ENCODE results near the gene WDR75. TPM values are rescaled to one million over a fixed set of nuclear protein-coding genes. Genes with fewer than 3 reads are reported as not detected.
A peak's percentile ranks its signal among the peaks of the same experiment; 100 is the strongest.

Gene WDR75
- total RNA-seq, 1 donor from 2014 or later: 17.0 TPM

- Histone ChIP-seq H3K4me1 (no peaks in the 10 kb centered on the region), H3K36me3 (no peaks in the 10 kb centered on the region), H3K27me3 (ENCODE audit: low read depth) (no peaks in the 10 kb centered on the region), H3K9me3 (replicated peaks) (no peaks in the 10 kb centered on the region), H3K4me3 (peak overlapping the region; percentile 22), H3K27ac (replicated peaks) (peak overlapping the region; percentile 60)
- no peak for DNase-seq
- TF ChIP-seq, protein P1, sequence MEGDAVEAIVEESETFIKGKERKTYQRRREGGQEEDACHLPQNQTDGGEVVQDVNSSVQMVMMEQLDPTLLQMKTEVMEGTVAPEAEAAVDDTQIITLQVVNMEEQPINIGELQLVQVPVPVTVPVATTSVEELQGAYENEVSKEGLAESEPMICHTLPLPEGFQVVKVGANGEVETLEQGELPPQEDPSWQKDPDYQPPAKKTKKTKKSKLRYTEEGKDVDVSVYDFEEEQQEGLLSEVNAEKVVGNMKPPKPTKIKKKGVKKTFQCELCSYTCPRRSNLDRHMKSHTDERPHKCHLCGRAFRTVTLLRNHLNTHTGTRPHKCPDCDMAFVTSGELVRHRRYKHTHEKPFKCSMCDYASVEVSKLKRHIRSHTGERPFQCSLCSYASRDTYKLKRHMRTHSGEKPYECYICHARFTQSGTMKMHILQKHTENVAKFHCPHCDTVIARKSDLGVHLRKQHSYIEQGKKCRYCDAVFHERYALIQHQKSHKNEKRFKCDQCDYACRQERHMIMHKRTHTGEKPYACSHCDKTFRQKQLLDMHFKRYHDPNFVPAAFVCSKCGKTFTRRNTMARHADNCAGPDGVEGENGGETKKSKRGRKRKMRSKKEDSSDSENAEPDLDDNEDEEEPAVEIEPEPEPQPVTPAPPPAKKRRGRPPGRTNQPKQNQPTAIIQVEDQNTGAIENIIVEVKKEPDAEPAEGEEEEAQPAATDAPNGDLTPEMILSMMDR (IDR thresholded peaks at IDR 0.05; ENCODE audit: borderline replicate concordance): no peak
- intact Hi-C loops (cut with micrococcal nuclease): no loop called here
These were observed 33.7 kb upstream of the WDR75 start for GRCh38 chr2:189407281-189408209.

DNA sequence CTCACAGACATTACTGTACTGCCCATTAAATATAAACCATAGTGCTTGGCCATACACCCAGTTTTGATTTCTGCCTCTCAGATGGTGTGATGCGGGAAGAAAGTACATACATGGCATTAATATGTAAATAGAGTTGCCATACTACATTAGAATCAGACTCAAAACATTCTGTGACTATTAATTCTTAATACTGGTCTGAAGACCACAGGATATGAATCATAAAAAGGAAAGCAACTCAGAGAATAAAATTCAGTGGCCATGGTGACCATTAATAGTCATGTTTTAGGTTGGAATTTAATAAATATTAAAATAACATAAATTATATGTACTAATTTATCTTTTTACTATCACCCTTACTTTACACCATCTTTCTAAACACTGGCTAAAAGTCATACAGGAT lies 33.0 kb upstream of the WDR75 start:
- H3K27ac ChIP-seq (replicated peaks): peak overlapping the region; percentile 60
- no peaks in the 10 kb centered on the region for H3K9me3 ChIP-seq (replicated peaks)
- DNase-seq: no peak
- no peaks in the 10 kb centered on the region for H3K36me3 ChIP-seq
- TF ChIP-seq, protein P1 (IDR thresholded peaks at IDR 0.05; ENCODE audit: borderline replicate concordance): no peak
- H3K4me1 ChIP-seq: no peaks in the 10 kb centered on the region
- H3K4me3 ChIP-seq: no peak overlapping the region
- H3K27me3 ChIP-seq (ENCODE audit: low read depth): no peaks in the 10 kb centered on the region
- intact Hi-C loops (cut with micrococcal nuclease): no loop called here

GRCh38 chr2:189409131-189409530 lies 32.1 kb upstream of the WDR75 start:
- no peak overlapping the region for H3K4me3 ChIP-seq
- H3K36me3 ChIP-seq: no peaks in the 10 kb centered on the region
- H3K27me3 ChIP-seq (ENCODE audit: low read depth): no peaks in the 10 kb centered on the region
- H3K27ac ChIP-seq (replicated peaks): no peak overlapping the region
- H3K4me1 ChIP-seq: no peaks in the 10 kb centered on the region
- no peaks in the 10 kb centered on the region for H3K9me3 ChIP-seq (replicated peaks)
- TF ChIP-seq, protein P1 (IDR thresholded peaks at IDR 0.05; ENCODE audit: borderline replicate concordance): no peak
- no peak for DNase-seq
- intact Hi-C loops (cut with micrococcal nuclease): no loop called here

GRCh38 chr2:189409647-189410046 lies 31.6 kb upstream of the WDR75 start:
- Histone ChIP-seq H3K4me3 (no peak overlapping the region), H3K27me3 (ENCODE audit: low read depth) (no peaks in the 10 kb centered on the region), H3K27ac (replicated peaks) (no peak overlapping the region), H3K4me1 (no peaks in the 10 kb centered on the region), H3K36me3 (no peaks in the 10 kb centered on the region), H3K9me3 (replicated peaks) (no peaks in the 10 kb centered on the region)
- TF ChIP-seq, protein P1 (IDR thresholded peaks at IDR 0.05; ENCODE audit: borderline replicate concordance): no peak
- intact Hi-C loops (cut with micrococcal nuclease): loop anchor here (5.0 kb wide), 2 partner anchors 317 to 882 kb away; no protein-coding TSS in a partner anchor
- no peak for DNase-seq

- TF ChIP-seq, protein P1 (IDR thresholded peaks at IDR 0.05; ENCODE audit: borderline replicate concordance): no peak
- no peaks in the 10 kb centered on the region for H3K36me3 ChIP-seq
- DNase-seq: no peak
- peak overlapping the region; percentile 55 for H3K27ac ChIP-seq (replicated peaks)
- no peaks in the 10 kb centered on the region for H3K4me1 ChIP-seq
- no peaks in the 10 kb centered on the region for H3K9me3 ChIP-seq (replicated peaks)
- no peaks in the 10 kb centered on the region for H3K27me3 ChIP-seq (ENCODE audit: low read depth)
- intact Hi-C loops (cut with micrococcal nuclease): loop anchor here (5.0 kb wide), 2 partner anchors 320 to 885 kb away; no protein-coding TSS in a partner anchor
- H3K4me3 ChIP-seq: no peak overlapping the region
These were observed 29.4 kb upstream of the WDR75 start for GRCh38 chr2:189411860-189412259.

Data from left ventricle myocardium inferior (tissue), 1 donor.